ENCODE measurements around the gene DNAH8.

DNA sequence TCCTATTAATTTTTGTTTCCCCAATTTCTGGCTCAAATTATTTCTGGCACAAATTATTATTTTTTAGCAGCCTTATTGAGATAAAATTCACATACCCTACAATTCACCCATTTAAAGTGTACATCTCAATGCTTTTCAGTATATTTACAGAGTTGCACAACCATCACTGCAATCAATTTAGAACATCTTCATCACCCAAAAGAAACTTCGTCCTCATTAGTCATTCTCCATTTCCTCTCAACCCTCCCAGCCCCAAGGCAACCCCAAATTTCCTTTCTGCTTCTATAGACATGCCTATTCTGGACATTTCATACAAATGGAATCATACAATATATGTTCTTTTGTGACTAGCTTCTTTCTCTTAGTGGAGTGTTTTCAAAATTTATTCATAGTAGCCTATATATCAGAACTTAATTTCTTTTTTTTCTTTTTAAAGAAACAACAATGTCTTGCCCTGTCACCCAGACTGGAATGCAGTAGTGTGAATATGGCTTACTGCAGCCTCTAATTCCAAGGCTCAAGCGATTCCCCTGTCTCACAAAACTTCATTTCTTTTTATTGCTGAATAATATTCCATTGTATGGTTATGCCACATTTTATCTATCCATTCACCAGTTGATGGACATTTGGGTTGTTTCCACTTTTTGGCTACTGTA, 84.5 kb downstream of the DNAH8 start:
- TF ChIP-seq, protein P1, sequence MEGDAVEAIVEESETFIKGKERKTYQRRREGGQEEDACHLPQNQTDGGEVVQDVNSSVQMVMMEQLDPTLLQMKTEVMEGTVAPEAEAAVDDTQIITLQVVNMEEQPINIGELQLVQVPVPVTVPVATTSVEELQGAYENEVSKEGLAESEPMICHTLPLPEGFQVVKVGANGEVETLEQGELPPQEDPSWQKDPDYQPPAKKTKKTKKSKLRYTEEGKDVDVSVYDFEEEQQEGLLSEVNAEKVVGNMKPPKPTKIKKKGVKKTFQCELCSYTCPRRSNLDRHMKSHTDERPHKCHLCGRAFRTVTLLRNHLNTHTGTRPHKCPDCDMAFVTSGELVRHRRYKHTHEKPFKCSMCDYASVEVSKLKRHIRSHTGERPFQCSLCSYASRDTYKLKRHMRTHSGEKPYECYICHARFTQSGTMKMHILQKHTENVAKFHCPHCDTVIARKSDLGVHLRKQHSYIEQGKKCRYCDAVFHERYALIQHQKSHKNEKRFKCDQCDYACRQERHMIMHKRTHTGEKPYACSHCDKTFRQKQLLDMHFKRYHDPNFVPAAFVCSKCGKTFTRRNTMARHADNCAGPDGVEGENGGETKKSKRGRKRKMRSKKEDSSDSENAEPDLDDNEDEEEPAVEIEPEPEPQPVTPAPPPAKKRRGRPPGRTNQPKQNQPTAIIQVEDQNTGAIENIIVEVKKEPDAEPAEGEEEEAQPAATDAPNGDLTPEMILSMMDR (IDR thresholded peaks at IDR 0.05) = no peak
- no peak for TF ChIP-seq EP300 (IDR thresholded peaks at IDR 0.05)

Measured in sigmoid colon (tissue), 4 donors.